Measurements from ENCODE around the gene LRRK2.
"Not testable (repeated sequence)": the region's sequence is repeated elsewhere in the genome, so short reads cannot be mapped to it uniquely, and the experiment has no call there.

The LRRK2 gene

GRCh38 chr12:40224439-40225291 lies at the start of gene LRRK2:
Gene LRRK2, plus strand, starts transcription at chr12:40224997. Its CDS starts 135 bp downstream, at chr12:40225132.
- peak; percentile 31 for DNase-seq (ENCODE audit: low read depth)

DNA sequence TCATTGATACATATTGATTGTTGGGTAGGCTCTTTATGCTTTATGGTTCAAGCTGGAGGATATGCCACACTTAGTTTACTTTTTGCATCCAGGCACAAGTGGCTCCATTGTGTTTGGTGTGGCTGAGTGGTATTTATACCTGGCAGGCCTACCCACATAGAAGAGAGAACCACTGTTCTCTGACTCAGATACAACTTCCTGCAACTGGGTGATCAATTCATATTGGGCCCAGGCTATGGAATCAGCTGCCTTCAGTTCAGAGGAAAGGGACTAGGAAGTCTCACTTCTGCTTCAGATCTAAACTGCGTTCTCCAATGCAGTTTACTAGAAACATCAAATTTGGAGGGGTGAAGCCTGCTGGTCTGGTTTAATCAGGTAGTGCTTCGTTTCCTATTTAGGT lies 49.8 kb upstream of the LRRK2 start:
- DNase-seq (ENCODE audit: low read depth): no peak

GRCh38 chr12:40175489-40175888 lies 49.3 kb upstream of the LRRK2 start:
- DNase-seq (ENCODE audit: low read depth): no peak

DNA sequence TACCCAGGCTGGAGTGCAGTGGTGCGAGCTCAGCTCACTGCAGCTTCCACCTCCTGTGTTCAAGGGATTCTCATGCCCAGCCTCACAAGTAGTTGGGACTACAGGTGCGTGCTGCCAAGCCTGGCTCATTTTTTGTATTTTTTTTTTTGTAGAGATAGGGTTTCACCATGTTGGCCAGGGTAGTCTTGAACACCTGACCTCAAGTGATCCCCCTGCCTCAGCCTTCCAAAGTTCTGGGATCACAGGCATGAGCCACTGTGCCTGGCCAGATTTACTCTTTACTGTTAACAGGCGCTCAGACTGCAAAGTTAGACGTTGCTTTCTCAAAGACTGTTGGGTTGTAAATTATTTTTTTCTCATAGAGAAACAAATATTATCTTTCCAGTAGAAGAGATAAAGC lies 46.1 kb upstream of the LRRK2 start:
- no peak for DNase-seq (ENCODE audit: low read depth)

- DNase-seq (ENCODE audit: low read depth): no peak
Measured at GRCh38 chr12:40181490-40181889, 43.3 kb upstream of the LRRK2 start.

DNA sequence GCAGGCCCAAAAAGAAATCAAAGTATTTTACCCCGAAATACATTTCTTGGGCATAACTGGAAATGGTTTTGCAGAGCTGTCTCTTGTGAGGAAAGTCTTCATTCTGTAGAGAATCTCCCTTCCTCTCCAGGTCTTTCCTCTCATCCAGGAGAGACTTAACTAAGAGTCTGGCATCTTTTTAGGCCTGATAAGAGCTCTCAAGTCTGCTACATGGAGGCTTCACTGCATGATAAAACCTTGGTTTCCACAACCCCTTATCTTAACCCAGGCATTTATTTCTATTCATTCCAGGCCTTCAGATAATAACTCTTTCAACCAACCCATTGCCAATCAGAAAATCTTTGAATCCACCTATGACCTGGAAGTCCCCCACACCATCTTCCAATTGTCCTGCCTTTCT lies 41.1 kb upstream of the LRRK2 start:
- no peak for DNase-seq (ENCODE audit: low read depth)

GRCh38 chr12:40184493-40185302 lies 40.1 kb upstream of the LRRK2 start:
- DNase-seq (ENCODE audit: low read depth): no peak

GRCh38 chr12:40185303-40185693 lies 39.5 kb upstream of the LRRK2 start:
- no peak for DNase-seq (ENCODE audit: low read depth)

DNA sequence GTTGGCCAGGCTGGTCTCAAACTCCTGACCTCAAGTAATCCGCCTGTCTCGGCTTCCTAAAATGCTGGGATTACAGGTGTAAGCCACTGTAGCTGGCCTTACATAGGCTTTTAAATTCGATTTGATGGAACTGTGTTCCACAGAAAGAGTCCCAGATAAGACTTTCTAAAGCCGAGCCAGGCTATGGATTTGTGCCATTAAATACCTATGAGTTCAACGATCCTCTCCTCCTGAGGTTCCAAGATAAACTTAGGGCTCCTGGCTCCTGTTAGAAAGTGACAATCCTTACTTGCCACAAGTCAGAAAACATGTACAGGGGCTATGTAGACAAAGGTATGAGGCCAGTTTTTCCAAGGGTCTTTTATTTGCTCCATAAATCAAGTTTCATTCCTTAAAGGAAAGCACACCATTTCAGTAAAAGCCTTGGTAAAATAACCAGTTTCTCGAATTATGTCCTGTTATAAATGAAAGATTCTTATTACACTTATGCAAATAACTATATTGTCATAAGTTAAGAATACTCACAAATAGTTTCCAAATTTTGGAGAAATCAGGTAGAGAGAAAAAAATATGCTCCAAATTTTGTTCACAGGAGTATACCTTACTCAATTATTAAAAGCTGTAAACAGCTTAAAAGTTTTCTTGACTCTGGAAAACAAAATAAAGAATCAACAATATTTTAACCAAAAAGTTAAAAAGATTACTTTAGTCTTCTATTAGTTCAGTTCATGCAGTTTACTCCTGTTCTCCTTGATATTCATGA lies 36.1 kb upstream of the LRRK2 start:
- DNase-seq (ENCODE audit: low read depth): no peak

DNA sequence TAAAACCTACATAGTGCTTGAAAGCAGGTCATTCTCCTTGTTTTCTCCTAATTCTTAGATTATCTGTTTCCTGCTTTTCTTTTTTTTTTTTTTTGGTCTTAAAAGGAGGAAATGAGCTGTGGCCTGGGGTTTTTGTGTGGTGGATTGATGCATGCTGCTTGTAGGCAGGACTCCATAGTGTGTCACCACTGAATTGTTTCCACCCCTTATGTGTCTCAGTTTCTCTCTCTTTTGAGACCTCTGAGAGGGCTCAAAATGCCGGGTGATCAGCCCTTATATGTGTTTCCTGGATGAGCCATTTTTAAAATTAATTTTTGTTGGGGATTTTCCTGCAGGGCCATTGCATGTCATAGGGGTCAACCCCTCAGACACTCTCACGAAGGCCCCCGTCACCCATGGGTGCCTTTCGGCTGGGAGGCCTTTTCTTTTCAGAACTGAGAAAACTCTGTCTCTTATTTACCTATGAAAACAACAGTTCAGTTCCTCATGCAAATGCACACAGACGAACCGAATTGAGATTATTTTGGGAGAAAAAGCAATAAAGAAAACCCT lies 32.0 kb upstream of the LRRK2 start:
- DNase-seq (ENCODE audit: low read depth): no peak

DNA sequence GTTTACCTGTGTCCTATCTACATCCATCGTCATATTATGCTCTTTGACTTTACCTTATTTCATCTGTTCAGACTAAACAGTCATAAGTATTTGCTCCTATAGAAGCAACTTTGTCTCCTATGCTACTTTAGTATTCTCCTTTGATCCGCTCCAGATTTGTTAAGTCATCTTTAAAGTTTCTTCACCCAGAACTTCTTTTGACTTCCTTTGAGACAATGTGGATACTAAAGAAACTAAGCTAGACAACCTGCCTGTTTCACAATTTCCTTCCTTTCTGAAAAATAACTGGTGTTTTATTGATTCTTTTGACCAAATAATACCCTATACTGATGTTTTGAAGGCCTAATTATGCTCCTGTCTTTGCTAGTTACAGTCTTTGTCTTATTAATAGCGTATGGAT lies 30.0 kb upstream of the LRRK2 start:
- no peak for DNase-seq (ENCODE audit: low read depth)

DNA sequence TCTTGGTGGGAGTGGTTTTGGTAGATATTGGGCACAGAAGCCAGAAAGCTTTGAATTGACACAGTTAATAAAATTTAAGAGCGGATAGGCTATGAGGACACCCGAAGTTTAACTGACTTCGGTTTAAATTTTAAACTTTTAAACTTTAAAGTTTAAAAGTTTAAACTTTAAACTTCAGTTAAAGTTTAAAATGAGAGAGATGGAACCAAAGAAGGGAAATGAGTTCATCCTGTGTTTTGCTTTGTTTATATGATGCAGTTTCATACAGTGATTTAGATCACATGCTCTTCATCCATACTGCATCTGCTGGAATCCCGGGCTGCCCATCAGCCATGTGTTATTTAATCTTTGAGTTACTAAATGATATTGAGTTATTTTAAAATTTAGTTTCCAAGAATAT lies 27.2 kb upstream of the LRRK2 start:
- no peak for DNase-seq (ENCODE audit: low read depth)

DNA sequence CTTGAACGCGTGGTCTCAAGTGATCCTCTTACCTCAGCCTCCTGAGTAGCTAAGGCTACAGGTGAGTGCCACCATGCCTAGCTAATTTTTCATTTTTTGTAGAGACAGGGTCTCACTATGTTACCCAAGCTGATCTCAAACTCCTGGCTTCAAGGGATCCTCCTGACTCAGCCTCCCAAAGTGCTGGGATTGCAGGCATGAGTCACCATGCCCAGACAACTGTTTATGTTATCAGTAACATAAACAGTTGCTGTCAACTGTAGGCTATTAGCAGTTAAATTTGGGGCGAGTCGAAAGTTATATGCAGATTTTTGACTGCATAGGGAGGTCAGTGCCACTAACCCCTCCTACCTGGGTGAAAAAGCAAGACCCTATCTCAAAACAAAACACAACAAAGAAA lies 26.2 kb upstream of the LRRK2 start:
- no peak for DNase-seq (ENCODE audit: low read depth)

GRCh38 chr12:40202095-40203059 lies 22.4 kb upstream of the LRRK2 start:
- DNase-seq (ENCODE audit: low read depth): no peak

GRCh38 chr12:40203060-40203430 lies 21.8 kb upstream of the LRRK2 start:
- DNase-seq (ENCODE audit: low read depth): no peak

- no peak for DNase-seq (ENCODE audit: low read depth)
Measured at GRCh38 chr12:40204337-40204736, 20.5 kb upstream of the LRRK2 start.

GRCh38 chr12:40207551-40207950 lies 17.2 kb upstream of the LRRK2 start:
- DNase-seq (ENCODE audit: low read depth): no peak

DNA sequence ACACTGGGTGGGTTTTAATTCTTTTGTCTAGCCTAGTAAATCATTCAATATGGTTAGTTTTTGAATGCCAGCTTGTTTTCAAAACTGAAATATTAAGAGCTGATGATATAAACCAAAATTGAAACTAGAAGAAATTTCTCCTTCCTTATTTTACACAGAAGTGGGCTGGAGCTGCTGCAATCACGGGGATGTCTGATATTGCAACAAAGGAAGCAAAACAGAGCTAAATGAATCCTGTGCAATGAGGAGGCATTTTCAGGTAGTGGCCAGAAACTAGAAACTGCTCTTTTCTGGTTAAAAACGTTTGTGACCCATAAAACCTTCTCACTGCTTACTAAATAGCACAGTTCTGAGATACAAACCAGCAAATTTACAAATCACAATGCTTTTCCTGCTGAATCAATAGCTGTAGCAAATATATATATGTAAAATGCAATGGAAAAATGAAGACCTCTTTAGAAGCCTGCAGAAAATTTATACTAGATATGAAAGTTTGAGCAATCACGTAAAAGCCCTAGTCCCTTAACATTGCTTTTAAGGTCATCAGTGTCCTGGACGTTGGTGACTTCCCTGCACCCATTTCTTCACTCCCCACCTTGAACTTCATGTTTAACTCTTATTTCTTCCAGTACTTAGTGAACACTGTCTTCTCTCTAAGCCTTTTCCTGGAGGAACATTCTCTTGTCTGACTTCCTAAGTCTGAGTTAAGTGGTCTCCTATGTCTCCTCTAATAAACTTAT lies 15.9 kb upstream of the LRRK2 start:
- DNase-seq (ENCODE audit: low read depth): no peak

- DNase-seq (ENCODE audit: low read depth): no peak
Measured at GRCh38 chr12:40209886-40210285, 14.9 kb upstream of the LRRK2 start.

DNA sequence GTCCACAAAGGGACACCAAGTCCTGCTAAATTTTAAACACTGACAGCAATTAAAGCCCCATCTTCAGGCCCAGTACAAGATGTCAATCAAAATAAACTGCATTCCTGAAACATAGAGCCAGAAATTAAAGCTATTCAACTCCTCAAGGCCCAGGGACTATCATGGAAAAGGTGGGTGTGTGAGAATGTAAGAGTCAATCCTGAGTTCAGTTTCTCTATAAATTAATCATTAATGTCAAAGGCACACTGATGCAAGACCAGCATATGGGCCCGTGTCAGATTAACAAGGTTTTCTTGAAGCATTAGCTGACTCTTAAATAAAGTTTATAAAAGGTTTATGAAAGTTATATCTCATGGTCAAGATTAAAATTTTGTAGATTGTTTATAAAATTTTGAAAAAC lies 13.6 kb upstream of the LRRK2 start:
- not testable (repeated sequence) for DNase-seq (ENCODE audit: low read depth)
